Activated CD8-positive, alpha-beta memory T cell treated with anti-CD3 and anti-CD28 coated beads, Interleukin-2, amount 50 U/mL, for 1 hour (primary cell): ENCODE measurements around the gene MN1.

Source experiments
- DNase-seq: peaks from one replicate; pipeline ENCODE4 v3.0.0-alpha.2; 2020; ENCODE audit errors: extremely low read depth

The MN1 gene

DNA sequence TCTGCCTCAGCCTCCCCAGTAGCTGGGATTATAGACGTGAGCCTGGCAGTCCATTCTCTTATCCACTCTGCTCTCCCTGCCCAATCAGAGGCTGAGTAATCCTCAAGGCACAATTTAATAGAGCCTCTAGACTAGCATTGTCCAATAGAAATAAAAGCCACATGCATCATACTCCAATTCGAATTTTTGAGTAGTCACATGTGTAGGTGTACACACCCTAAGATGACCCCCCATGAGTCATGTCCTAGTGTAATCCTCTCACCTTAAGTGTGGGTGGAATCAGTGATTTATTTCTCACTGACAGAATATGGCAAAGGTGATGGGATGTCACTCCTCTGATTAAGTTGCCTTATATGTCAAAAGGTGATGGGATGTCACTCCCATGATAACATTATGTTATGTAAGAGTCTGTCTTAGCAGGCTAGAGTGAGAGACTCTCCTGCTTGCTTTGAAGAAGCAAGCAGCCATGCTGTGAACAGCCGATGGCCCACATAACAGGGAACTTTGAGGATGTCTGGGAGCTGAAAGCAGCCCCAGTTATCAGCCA is 61.3 kb downstream of the MN1 start:
- DNase-seq, result no peak

DNA sequence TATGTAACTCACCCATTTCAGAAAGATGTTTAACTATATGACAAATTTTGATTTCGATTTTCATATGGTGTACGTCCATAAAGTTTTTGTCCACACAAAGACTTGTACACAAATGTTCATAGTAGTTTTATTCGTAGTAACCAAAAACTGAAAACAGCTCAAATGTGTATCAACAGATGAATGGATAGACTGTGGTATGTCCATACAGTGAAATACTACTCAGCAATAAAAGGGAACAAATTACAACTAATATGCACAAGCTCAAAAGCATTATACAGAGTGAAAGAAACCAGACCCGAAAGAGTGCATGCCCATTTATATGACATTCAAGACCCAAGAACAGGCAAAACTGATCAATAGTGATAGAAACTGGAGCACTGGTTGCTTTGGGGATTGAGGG is 64.0 kb downstream of the MN1 start:
- DNase-seq, result no peak

- DNase-seq, result no peak
These were observed 67.5 kb downstream of the MN1 start for GRCh38 chr22:27734066-27734465.

DNA sequence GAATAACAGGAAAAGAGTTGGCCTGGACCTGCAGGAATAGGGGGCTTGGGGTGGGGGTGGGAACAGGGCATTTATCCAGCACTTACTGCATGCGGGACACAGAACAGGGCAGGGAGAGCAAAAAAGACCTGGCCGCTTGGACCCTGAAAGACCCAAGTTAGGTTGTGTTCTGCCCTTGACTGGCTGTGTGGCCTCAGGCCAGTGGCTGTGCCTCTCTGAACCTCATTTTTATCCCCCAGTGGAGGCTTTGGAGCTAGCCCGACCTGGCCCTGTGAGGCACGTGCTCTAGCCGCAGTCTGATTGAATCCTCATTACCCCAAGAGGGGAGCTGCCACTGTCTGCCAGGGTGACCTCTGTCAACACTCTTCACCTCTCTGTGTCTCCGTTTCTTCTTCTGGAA is 68.7 kb downstream of the MN1 start:
- DNase-seq, result no peak

- DNase-seq, result no peak
These were observed 69.2 kb downstream of the MN1 start for GRCh38 chr22:27732391-27732790.

DNA sequence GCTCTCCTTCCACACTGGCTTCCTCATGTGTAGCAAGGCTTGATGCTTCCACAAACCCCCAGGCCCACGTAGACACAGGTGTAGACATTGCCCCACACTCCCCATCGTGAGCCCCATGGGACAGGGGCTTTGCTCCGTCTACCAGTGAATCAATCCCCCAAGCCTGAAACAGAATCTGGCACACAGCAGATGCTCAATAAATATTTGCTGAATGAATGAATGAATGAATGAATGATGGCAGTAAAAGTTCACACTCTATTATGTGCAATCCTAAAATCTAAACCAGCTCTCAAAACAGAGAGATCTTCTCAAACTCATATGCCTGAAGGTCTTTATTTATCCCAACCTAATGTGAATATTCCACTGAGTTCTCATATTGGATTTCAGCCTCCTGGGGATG is 69.9 kb downstream of the MN1 start:
- no peak for DNase-seq

- no peak for DNase-seq
These were observed 70.7 kb downstream of the MN1 start for GRCh38 chr22:27730641-27731433.

- no peak for DNase-seq
These were observed 72.3 kb downstream of the MN1 start for GRCh38 chr22:27729246-27729645.

DNA sequence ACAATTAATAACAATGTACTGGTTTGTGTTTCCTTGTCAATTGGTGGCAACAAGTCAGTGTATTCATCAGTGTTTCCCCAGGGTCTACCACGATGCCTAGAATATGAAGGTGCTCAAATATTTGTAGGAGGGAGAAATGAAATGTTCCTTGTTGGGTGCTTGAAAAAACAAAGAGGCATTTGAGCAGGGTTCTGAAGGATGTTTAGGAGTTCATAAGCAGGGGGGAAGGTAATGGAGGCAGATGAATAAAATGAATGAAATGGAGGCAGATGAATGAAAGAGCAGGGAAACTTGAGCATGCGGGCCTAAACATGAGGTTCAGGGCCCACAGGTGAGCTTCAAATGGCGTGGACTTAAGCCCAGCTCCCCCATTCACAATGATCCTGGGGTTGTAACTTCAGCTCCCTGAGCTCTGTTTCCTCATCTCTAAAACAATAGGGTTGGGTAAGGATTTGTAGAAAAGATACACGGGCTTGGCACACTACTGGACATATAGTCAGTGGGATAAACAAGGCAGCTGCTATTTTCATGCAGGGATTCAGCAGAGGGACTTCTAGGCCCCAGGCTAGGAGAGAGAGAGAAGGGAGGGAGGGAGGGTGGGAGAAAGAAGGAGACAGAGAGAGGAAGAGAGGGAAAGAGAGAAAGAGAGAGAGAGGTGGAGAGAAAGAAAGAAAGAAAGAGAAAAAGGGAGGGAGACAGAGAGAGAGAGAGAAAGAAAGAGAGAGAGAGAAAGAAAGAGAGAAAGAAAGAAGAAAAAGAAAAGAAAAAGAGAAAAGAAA is 73.7 kb downstream of the MN1 start:
- DNase-seq, result no peak

DNA sequence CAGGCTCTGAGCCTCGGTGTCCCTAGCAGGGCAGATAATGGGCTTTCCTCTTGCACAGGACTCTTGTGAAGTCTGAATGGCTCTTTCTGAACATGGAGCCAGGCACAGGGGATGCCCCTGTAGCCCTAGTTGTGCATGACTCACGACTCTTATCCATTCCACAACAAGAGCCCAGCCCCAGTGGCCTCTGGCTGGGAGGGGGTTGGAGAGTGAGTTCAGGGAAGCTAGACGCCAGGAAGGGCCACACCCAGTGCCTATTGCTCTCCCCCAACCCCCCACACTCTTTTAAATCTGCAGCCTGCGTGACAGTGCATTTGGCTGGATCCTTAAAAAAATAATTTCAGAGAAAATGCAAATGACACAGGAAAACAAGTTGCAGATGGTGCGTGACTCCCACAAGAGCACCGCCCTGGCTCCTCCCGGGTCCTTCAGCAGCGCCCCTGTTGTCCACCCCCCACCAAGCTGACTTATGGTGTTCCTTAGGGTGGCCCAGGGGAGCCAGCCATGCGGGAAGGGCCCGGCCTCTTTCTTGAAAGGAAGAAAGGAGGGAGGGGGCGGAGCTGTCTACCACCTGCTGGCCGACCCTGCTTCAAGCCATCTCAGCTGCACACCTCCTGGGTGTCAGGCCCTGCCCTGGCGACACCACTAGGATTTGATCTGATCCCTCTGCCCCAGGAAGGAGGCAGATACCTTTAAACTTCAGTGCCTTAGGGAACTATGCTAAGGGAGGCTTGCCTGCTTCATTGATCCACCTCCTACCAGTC is 74.7 kb downstream of the MN1 start:
- no peak for DNase-seq

- no peak for DNase-seq
These were observed 75.2 kb downstream of the MN1 start for GRCh38 chr22:27726331-27726685.

DNA sequence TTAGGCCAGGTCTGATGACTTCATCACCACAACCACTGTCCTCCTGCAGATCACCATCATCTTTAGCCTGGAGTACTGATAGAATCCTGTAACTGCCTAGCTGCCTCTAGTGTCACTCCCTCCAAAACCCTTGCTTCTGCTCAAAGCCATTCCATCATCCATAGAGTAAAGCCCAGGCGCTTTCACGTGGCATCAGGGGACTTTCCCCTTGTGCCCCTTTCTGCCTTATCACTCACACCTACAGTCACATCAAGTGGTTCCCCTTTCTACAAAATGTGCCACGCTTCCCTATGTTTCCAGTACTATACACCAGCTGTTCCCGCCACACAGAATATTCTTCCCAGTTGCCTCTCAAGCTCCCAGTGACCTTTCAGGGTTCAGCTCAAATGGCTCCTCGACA is 75.9 kb downstream of the MN1 start:
- no peak for DNase-seq

GRCh38 chr22:27724709-27725108 is 76.8 kb downstream of the MN1 start:
- DNase-seq, result no peak

DNA sequence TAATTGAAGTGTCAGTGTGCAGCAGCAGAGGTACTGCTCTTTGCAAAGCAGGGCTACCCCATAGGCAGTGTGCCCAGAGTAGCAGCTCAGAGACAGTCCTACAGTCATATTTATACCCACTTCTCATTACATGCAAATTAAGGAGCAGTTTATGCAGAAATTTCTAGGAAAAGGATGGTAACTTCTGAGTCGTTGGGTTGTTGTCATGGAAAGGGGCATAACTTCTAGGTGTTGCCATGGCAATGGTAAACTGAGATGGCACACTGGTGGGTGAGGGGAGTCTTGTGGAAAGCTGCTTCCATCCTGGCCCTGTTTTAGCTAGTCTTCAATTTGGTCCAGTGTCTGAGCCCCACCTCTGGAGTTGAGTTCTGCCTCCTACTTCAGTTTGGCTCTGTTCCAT is 77.4 kb downstream of the MN1 start:
- no peak for DNase-seq

- DNase-seq, result no peak
These were observed 77.8 kb downstream of the MN1 start for GRCh38 chr22:27723708-27724107.

GRCh38 chr22:27723158-27723557 is 78.4 kb downstream of the MN1 start:
- DNase-seq, result no peak

- no peak for DNase-seq
These were observed 80.7 kb downstream of the MN1 start for GRCh38 chr22:27720860-27721259.

DNA sequence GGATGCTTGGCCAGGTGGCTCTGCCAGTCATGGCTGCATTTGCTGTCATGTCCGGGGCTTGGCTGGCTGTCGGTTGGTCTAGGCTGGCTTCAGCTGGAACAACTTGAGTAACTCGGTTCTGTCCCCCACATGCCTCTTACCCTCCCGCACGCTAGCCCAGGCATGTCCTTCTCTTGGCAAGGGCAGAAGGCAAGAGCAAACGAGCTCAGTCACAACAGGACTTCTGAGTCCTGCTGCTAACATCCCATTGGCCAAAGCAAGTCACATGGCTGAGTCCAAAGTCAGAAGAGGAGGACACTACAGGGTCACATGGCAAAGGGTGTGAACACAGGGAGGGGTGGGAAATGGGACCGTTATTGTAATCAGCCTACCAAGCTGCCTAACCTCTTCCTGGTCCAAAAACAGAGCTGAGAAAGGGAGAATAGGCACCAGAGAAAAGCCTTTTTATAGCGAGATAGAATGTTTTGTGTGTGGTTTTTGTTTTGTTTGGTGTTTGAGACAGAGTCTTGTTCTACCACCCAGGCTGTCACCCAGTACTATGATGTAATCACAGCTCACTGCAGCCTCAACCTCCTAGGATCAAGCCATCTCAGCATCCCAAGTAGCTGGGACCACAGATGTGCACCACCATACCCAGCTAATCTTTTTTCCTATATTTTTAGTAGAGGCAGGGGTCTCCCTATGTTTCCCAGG is 81.9 kb downstream of the MN1 start:
- no peak for DNase-seq

- DNase-seq, result no peak
These were observed 82.6 kb downstream of the MN1 start for GRCh38 chr22:27719036-27719347.

DNA sequence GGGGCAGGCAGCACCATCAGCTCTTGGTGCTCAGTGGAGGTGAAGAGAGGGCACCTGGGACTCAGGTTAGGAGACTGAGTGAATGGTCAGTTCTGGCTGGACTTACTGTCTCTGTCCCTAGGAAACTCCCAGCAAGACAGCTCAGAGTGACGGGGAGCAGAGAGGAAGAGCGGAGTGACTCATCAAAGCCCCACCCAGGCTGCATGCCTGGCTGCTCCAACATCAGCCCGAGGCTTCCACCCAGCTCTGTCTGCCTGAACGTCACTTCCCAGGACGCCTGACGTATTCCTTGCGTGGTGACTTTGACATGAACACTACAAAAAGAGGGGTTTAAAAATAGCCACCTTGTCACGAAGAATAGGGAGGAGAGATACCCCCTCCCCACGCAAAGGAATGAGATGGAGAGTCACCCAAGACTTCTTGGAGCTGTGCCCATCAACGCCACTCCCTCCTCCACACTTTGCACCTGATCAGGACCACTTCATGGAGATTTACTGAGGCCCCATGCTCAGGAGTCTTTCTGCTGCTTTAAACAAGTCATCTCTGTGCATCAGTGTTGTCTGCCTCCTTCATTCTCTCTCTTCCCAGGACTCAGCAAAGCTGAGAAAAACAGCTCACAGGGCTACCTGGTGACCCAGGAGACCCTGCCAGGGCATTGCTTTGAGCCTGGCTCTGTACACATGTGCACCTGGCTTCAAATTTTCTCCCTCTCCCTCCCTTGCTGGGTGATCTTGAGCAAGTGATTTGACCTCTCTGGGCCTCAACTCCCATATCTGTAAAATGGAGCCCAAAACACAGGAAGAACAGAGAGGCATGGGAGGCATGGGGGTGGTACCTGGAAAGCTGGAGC is 83.1 kb downstream of the MN1 start:
- DNase-seq, result no peak

DNA sequence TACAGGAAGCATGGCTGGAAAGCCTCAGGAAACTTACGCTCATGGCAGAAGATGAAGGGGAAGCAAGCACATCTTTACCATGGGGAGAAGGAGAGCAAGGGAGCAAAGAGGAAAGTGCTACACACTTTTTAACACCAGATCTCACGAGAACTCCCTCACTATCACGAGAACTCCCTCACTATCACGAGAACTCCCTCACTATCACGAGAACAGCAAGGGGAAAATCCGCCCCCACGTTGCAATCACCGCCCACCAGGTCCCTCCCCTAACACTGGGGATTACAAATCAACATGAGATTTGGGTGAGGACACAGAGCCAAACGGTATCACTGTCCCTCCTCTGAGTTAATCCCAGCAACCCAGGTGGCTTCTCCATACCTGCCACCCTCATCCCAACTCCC is 84.5 kb downstream of the MN1 start:
- no peak for DNase-seq
